Measurements from ENCODE around the gene PTPRU.

Gene PTPRU

DNA sequence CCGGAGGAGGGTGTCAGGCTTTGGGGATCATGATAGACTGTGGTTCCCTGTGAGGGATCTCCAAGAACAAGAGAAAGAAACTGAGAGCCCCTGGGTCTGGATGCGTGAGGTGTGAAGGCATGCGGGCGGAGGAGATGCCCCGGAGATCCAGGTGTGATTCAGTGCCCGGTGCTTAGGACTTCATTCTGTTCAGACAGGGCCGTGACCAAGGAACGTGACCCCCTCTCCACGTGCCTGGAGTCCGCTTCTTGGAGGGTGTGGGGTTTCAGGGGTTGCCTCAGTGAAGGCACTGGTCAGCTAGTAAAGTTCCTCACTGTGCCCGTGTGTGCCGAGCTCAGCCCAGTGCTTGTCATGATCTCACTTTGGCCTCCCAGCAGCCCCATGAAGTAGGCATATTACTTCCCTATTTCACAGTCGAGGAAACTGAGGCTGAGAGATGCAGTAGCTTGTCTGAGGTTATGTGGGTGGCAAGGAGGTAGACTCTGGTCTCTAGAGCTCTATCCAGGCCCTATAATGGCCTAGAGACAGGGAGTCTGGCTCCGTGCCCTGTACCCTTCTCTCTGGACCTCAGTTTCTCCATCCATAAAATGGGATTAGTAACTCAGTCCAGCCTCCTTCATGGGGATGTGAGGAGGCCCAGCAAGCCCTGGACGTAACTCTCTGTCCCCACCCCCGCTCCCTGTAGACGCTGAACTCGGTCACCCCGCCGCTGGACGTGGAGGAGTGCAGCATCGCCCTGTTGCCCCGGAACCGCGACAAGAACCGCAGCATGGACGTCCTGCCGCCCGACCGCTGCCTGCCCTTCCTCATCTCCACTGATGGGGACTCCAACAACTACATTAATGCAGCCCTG lies 81.0 kb downstream of the PTPRU start:
- DNase-seq (ENCODE audit: low spot score) = no peak

DNA sequence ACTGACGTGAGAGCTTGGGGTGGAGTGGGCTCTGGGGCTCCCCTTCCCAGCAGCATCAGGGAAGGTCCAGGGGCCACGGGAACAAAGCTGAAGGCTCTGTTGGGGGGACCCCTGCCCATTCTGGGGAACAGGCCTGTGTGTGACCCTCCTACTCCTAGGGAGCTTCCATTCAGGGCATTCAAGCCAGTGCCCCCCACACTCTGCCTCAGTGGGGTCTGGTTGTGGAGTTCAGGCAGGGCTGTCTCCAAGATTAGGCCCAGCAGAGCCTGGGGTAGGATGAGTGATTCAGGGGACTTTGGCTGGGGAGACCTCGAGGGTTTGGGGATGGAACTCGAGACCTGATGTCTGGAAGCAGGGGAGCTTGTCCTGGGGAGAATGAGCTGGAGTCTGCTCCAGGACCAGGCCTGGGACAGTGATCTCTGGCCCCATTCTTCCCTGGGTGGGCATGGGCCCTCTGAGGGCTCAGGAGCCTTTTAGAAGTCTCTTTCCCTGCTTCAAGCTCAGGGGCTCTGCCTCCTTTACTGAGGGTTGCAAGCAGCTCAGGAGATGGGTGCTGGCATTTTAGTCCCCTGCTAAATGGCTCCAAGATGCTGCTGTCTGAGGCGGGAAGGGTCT lies 81.7 kb downstream of the PTPRU start:
- DNase-seq (ENCODE audit: low spot score) = no peak

DNA sequence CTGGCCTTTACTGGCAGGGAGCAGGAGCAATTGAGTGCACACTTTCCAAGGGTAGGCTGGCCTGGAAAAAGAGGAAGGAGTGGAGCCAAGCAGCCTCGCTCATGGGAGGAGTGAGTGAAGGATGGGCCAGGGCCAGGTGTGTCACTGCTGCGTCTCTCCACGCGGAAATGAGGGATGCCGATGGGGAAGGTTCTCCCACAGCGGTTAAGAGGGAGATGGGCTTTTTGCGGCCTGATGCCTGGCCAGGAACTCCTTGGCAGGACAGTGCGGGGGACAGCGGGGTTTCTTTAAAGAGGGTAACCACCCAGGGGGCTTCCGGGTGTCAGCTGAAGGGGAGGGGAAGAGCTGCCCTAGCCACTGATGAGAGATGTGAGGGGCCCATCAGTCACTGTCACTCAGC lies 82.4 kb downstream of the PTPRU start:
- no peak for DNase-seq (ENCODE audit: low spot score)

DNA sequence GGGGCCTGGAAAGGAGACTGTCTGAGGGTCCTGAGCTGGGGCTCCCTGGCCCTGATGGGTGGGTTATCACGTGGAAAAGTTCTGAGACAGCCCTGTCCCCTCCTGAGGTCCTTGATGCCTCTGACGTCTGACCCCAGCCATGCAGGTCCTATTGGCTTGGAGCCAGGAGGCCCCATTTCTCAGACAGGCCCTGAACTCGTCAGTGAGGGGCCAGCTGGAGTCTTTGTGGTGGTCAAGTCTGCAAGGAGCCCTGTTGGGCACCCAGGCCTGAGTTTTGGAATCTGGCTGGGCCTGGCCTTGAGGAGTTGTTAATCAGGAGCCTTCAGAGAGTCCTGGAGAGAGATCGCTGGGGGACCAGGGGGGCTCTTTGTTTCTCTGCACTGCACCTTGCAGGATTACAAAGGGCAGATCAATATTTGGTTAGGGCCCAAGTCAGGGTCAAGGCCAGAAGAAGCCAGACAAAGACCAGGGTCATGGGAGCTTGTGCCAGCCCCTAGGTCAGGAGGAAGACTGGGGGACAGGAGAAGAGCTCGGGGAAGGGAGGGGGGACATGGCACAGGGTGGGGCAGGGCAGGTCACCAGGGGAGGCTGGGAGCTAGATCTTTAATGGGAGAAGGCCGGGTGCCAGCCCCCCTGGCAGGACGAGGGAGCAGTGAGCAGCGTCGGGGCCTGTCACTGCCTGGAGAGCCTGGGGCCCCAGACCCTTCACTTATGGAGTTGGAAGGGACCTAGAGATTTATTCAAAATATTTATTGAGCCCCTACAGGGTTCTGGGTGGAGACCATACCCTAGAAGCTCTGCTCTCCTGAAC lies 83.2 kb downstream of the PTPRU start:
- DNase-seq (ENCODE audit: low spot score) = no peak

DNA sequence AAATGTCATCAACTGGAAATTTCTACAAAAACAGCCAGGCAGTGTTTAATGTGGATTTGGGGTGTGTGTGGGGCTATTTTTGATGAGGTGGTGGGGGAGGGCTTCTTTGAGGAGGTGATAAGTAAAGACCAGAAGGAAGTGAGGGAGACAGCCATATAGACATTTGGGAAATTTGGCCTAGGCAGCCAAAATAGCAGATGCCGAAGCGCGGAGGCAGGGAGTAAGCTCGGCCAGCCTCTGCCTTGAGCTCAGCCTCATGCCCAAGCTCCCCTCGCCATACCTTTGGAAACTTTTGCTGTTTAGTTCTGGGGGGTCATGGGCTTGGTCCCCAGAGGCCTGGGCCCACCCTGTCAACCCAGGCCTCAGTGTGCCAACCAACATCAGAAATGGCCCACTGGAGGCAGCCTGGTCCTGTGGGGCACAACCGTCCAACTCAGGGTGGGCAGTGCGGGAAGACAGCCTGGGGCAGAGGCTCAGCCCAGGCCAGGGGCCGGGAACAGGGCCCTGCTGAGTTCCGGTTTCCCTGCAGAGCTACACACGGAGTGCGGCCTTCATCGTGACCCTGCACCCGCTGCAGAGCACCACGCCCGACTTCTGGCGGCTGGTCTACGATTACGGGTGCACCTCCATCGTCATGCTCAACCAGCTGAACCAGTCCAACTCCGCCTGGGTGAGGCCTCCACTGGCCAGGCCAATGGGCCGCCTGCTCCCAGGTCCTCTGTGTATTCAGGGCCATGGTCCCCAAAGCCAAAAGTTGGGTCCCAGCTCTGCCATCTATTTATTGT lies 84.0 kb downstream of the PTPRU start:
- DNase-seq (ENCODE audit: low spot score) = no peak

DNA sequence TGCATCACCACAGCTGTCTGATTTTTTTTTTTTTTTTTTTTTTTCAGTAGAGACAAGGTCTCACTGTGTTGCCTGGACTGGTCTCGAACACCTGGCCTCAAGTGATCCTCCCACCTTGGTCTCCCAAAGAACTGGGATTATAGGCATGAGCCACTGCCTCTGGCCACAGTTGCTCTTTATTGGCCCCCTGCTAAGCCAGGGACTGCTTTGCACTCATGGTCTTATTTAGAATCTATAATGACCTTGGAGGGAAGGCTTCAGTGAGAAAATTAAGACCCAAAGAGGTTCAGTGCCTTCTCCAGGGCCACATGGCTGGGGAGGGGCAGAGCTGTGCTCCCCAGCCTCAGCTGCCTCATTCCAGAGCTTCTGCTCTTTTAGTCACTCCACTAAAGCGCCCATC lies 84.9 kb downstream of the PTPRU start:
- no peak for DNase-seq (ENCODE audit: low spot score)

DNA sequence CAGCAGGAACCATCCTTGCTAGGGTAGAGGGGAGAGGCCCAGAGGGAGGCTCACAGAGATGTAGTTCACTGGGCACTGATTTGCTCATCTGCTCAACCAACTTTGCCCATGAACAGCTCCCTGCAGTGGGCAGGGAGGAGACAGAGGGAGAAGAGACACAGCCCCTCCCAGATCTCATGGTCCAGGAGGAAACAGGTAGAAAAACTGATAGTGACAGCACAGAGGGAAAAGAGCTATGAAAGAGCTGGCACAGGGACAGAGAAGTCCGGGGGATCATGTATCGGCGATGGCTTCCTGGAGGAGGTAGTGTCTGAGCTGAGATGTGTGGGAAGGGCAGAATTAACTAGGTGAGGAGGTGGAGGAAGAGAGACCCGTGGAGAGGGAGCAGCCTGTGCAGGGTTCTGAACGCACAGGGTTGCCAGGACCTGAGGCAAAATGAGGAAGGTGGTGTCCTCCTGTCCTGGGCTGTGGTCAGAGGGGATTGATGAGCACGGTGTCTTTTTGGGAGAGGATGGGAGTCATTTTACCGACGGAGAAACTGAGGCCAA lies 85.9 kb downstream of the PTPRU start:
- no peak for DNase-seq (ENCODE audit: low spot score)

DNA sequence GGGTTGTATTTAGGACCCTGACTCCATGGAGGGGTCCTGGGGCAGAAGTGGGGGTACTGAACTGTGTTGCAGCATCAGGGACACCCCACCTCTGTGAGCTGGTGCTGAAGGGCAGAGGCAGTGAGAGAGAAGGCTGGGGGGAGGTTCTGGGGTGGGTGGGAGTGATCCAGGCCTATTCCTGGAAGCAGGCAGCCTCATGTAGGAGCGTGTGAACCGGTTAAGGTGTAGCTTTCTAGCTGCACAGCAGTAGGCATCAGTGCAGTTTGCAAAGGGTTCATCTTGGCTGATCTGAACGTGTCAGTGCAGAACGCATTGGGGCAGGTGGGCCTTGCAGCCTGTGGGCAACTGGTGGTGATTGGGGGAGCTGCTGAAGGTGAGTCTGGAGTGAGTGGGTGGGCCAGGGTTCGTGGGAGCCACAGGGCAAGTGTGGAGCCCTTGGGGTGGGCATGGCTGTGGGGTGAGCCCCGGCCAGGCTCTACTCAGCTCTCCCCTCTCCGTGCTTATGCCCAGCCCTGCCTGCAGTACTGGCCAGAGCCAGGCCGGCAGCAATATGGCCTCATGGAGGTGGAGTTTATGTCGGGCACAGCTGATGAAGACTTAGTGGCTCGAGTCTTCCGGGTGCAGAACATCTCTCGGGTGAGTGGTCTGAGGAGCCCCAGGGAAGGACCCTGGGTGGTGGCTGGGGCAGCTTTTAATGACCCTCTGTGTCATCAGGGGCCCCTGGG lies 86.7 kb downstream of the PTPRU start:
- no peak for DNase-seq (ENCODE audit: low spot score)

DNA sequence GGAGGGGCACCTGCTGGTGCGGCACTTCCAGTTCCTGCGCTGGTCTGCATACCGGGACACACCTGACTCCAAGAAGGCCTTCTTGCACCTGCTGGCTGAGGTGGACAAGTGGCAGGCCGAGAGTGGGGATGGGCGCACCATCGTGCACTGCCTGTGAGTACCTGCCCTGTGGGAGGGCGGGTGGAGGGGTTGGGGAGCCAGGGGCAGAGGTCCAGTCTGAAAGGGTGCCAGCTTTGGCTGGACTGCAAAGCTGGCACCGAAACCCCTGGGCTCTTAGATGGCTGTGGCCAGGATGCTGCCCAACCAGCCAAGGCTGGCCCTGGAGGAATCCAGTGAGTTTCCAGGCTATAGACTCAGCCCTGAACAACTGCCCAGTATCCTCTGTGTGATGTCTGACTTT lies 87.3 kb downstream of the PTPRU start:
- no peak for DNase-seq (ENCODE audit: low spot score)

DNA sequence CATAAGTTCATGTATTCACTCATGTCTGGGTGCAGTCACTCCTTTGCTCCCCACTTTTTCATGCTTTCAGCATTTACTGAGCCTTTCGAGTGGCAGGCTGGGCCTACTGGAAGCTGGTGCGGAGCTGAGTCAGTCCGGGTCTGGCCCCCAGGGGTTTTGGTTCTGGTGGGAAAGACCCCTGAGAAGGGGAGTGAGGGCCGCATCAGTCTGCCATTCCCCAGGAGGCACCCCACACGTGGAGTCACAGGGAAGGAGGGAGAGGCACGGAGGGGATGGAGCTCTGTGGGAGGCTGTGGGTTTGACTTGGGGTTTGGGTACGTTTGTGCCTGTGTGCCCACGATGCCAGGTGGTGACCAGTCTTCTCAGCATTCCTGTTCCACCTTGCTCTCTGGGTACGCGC lies 87.9 kb downstream of the PTPRU start:
- no peak for DNase-seq (ENCODE audit: low spot score)

DNA sequence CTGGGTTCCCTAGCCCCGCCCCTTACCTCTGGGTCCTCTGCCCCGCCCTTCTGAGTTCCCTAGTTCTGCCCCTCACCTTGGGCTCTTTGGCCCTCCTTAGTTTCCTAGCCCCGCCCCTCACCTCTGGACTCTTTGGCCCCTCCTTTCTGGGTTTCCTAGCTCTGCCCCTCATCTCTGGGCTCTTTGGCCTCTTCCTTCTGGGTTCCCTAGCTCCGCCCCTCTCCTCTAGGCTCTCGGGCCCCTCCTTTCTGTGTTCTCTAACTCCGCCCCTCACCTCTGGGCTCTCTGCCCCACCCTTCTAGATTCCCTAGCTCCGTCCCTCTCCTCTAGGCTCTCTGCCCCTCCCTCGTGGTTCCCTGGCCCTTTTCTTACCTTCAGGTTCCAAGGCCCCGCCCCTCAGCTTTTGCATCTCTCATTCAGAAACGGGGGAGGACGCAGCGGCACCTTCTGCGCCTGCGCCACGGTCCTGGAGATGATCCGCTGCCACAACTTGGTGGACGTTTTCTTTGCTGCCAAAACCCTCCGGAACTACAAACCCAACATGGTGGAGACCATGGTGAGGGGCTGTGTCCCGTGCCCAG lies 88.5 kb downstream of the PTPRU start:
- DNase-seq (ENCODE audit: low spot score) = no peak

DNA sequence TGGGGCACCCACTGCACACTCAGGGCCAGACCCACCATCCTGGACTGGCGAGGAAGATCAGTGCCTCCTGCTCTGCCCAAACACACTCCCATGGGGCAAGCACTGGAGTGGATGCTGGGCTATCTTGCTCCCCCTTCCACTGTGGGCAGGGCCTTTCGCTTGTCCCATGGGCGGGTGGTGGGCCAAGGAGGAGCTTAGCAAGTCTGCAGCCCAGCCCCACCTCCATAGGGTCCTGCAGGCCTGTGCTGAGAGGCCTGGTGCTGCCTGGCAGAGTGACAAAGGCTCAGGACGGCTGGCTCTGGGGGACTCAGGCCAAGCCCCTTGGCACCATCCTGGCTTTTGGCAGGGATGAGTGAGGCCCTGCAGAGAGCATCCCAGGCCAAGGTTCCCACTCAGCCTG lies 89.4 kb downstream of the PTPRU start:
- no peak for DNase-seq (ENCODE audit: low spot score)

DNA sequence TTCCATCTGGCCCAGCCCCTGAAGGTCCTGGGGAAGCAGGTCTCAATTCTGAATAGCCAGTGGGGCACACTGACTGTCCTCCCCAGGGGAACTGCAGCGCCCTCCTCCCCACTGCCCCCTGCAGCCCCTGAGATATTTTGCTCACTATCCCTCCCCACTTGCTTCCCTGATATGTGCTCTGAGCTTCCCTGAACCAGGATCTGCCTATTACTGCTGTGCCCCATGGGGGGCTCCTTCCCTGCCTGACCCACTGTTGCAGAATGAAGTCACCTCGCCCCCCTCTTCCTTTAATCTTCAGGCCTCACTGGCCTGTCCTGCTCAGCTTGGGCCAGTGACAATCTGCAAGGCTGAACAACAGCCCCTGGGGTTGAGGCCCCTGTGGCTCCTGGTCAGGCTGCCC lies 89.8 kb downstream of the PTPRU start:
- no peak for DNase-seq (ENCODE audit: low spot score)

DNA sequence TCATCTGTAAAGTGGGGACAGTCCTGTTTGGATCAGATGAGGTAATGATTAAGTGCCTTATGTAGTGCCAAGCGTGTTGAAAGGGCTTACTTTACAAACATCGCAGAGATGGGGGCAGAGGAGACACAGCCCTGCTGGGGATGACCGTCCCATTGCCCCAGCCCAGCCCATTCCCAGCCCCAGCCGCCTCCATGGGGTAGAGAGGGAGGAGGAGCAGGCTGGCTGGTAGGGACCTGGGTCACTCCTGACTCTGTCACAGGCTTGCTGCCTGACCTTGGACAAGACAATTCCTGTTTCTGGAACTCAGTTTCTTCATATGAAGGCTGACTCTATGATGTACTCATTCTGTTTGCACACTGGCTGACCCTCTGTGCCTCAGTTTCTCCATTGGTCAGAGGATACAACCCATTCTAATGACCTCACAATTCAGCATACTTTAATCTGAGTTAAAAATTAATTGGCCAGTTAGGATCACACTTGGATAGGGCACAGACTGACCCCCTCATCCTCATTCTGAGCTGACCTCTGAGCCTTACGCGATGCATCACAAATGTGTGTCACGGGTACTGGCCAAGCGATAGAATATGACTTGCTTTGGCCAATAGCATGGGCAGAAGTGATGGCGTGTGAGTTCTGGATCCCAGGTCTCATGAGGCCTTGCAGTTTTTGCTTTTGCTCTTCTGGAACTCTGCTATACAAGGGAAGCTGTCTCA lies 91.1 kb downstream of the PTPRU start:
- no peak for DNase-seq (ENCODE audit: low spot score)

DNA sequence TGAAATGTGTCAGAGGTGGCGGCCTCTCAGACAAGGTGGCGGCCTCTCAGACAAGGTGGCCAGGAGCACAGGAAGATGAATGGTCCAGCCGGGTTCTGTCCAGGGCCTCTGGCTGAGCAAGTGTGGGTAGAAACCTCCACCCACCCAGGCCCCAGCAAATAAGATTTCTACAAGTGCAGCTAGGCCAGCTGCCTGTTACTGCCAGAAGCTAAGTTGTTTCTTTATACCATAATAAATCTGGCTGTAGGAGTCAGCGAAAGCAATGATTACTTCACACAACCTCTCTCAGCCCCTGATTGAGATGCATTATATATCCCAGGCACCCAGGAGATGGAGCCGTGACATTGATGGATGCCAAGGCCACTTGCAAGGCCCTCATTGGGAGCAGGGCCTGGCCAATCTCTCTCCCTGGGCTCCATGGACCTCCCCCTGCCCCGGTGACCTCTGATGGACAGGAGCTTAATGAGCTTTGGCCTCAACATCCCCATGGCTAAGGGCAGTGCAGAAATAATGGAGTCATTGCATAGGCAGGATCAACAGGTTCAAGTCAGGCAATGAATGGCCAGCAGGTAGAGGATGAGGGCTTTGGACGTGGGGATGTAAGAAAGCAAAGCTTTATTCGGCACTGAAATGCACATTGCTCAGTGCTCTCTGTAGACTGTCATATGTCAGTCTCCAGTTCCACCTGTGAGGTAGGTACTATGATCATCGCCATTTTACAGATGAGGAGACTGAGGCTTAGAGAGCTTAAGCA lies 92.9 kb downstream of the PTPRU start:
- no peak for DNase-seq (ENCODE audit: low spot score)

DNA sequence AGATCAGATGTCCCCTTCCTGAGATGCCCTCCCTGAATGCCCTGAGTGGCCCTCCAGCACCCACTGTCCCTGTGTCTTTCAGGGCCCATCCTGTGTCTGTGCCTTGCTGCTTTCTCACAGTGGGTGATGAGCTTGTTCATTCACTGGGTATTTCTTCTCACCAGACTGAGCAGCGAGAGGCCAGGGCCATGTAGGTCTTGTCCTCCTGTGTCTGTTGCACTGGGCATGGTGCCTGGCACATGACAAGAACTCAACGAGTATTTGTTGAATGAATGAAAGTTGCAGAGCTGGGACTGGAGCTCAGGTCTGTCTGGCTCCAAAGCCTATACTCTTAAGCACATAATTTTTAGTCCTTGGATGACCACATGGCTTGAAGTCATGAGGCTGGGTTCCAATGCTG lies 93.8 kb downstream of the PTPRU start:
- DNase-seq (ENCODE audit: low spot score) = no peak

DNA sequence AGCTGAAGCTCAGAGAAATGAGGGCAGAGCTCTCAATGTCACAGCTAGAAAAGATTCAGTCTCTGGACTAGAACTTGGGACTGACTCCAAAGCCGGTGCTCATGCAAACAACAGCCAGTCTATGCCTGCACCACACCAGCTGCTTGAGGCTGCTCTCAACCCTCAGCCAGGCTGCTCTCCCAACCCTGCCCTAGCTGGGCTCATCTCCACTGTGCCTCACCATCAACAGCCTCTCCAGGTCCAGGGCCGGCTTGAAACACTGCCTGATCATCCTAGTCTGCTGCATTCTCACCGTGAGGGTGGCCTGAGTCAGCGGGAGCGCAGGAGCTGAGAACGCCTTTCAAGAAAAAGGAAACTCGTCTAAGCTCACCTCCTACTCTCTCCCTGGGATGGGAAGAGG lies 94.5 kb downstream of the PTPRU start:
- DNase-seq (ENCODE audit: low spot score) = no peak

DNA sequence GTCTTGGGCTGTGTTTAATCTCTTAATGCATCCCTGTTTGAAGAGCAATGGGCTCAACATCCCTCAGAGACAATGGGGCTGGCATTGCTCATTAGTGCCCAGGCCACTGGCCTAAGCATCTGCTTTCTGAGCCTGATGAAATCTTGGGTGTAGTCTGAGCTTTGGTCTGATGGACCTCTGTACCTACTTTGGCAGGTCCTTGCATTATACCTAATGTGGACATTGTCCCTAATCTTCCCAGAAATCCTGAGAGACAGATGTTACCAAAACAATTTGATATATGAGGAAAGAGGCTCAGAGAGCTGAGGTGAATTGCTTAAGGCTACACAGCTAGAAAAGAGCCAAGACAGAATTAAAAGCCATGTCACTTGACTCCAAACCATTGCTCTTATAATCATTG lies 95.0 kb downstream of the PTPRU start:
- DNase-seq (ENCODE audit: low spot score) = no peak

DNA sequence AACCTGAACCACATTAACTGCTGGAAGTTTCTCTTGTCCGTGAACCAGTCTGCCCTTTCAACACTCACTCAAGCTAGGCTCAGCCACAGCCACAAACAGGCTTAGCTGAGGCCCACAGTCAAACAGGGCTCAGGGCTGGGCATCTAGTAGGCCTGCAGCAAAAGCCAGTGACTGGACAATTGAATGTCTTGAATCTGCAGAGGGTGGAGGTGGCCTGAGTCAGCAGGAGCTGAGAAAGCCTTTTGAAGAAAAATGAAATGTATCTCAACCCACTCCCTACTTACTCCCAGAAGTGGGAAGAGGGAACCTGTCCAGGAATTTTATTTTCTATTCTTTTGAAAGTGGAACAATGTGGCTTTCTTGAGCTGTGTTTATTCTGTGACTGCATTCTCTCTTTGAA lies 95.4 kb downstream of the PTPRU start:
- DNase-seq (ENCODE audit: low spot score) = no peak

All from RKO (cell line).